ENCODE measurements around the gene FGD6. TPM values are rescaled to one million over a fixed set of nuclear protein-coding genes. Genes with fewer than 3 reads are reported as not detected.

Gene FGD6
- total RNA-seq, 2 donors from 2014 or later = 9.9 to 13.9 TPM

DNA sequence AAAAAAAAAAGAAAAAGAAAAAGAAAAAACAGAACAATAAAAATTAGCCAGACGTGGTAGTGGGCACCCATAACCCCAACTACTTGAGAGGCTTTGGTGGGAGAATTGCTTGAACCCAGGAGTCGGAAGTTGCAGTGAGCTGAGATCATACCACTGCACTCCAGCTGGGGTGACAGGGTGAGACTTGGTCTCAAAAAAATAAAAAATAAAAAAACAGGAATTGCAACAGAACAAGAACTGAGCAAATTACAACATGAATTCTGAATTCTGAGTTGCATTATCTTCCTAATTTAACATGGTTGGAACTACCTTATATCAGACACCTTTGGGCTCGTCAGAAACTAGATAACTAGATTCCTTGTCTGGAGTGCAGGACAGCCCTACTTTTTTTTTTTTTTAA lies 90.5 kb downstream of the FGD6 start:
- DNase-seq (ENCODE audit: low spot score) = no peak
- TF ChIP-seq POLR2A (IDR thresholded peaks at IDR 0.05) = no peak
- TF ChIP-seq, protein P1, sequence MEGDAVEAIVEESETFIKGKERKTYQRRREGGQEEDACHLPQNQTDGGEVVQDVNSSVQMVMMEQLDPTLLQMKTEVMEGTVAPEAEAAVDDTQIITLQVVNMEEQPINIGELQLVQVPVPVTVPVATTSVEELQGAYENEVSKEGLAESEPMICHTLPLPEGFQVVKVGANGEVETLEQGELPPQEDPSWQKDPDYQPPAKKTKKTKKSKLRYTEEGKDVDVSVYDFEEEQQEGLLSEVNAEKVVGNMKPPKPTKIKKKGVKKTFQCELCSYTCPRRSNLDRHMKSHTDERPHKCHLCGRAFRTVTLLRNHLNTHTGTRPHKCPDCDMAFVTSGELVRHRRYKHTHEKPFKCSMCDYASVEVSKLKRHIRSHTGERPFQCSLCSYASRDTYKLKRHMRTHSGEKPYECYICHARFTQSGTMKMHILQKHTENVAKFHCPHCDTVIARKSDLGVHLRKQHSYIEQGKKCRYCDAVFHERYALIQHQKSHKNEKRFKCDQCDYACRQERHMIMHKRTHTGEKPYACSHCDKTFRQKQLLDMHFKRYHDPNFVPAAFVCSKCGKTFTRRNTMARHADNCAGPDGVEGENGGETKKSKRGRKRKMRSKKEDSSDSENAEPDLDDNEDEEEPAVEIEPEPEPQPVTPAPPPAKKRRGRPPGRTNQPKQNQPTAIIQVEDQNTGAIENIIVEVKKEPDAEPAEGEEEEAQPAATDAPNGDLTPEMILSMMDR (IDR thresholded peaks at IDR 0.05) = no peak
- TF ChIP-seq POLR2AphosphoS5 (IDR thresholded peaks at IDR 0.05) = no peak
- WGBS = 93% methylated on average over 3 of the region's 3 CpGs
- Histone ChIP-seq H3K27me3 (replicated peaks; ENCODE audit: insufficient read depth) (no peaks in the 10 kb centered on the region), H3K27ac (no peak overlapping the region), H3K4me3 (no peak overlapping the region), H3K4me1 (replicated peaks) (no peaks in the 10 kb centered on the region), H3K9me3 (no peaks in the 10 kb centered on the region), H3K36me3 (no peaks in the 10 kb centered on the region)
- intact Hi-C loops (cut with DNase I) = no loop called here

DNA sequence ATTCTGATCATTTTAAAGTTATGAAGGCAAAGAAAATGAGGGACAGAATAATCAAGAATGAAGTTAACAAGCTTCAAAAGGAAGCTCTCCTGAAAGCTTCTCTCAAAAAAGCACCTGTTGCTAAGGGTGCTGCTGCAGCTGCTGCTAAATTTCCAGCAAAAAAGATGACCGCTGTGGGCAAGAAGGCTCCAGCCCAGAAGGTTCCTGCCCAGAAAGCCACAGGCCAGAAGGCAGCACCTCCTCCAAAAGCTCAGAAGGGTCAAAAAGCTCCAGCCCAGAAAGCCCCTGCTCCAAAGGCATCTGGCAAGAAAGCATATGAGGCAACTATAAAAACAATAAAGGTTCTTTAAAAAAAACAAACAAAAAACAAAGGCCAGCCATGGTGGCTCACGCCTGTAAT lies 91.2 kb downstream of the FGD6 start:
- intact Hi-C loops (cut with DNase I) = no loop called here
- 100% methylated on average over 2 of the region's 2 CpGs for WGBS
- Histone ChIP-seq H3K9me3 (no peaks in the 10 kb centered on the region), H3K27ac (no peak overlapping the region), H3K4me1 (replicated peaks) (no peaks in the 10 kb centered on the region), H3K4me3 (no peak overlapping the region), H3K36me3 (no peaks in the 10 kb centered on the region), H3K27me3 (replicated peaks; ENCODE audit: insufficient read depth) (no peaks in the 10 kb centered on the region)
- TF ChIP-seq POLR2A (IDR thresholded peaks at IDR 0.05) (no peak), POLR2AphosphoS5 (IDR thresholded peaks at IDR 0.05) (no peak)
- TF ChIP-seq, protein P1 (IDR thresholded peaks at IDR 0.05) = no peak
- no peak for DNase-seq (ENCODE audit: low spot score)

DNA sequence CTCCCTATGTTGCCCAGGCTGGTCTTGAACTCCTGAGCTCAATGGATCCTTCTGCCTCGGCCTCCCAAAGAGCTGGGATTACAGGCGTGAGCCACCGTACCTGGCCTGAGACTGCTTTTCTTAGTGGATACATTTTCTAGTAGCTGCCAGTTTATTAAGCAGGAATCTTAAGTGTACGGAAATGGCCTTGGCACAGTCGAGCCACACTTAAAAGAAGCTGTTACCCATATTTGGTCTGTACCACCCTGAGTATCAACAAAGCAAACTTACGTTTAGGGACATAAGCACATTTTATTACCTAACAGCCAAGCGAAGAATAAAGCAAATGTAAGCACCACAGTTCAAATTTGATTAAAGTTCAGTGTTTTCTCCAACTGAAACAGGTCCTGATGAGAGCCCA lies 93.2 kb downstream of the FGD6 start:
- intact Hi-C loops (cut with DNase I) = no loop called here
- no peak for DNase-seq (ENCODE audit: low spot score)
- Histone ChIP-seq H3K27me3 (replicated peaks; ENCODE audit: insufficient read depth) (no peaks in the 10 kb centered on the region), H3K36me3 (no peaks in the 10 kb centered on the region), H3K9me3 (no peaks in the 10 kb centered on the region), H3K4me1 (replicated peaks) (no peaks in the 10 kb centered on the region), H3K27ac (peak overlapping the region in 1 of 2 donors; percentile 33), H3K4me3 (no peak overlapping the region)
- TF ChIP-seq, protein P1 (IDR thresholded peaks at IDR 0.05) = no peak
- no peak for TF ChIP-seq POLR2A (IDR thresholded peaks at IDR 0.05)
- no peak for TF ChIP-seq POLR2AphosphoS5 (IDR thresholded peaks at IDR 0.05)
- WGBS = 51% methylated on average over 7 of the region's 7 CpGs

DNA sequence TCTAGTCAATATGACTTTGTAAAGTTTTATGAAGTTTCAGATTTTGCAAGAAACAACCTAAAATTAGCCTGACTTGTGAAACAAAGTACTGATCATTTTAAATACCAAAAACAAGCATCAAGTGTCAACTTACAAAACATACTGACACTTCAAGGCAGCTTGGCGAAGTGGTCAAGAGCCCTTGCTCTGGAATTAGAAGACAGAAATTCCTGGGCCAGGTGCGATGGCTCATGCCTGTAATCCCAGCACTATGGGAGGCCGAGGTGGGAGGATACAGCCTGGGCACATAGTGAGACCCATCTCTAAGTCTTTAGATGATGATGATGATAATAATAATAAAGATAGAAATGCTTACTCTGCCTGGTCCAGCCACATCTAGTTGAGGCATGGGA lies 98.5 kb downstream of the FGD6 start:
- no peak for DNase-seq (ENCODE audit: low spot score)
- Histone ChIP-seq H3K4me1 (replicated peaks) (peaks cover 3% of the 10 kb centered on the region), H3K36me3 (no peaks in the 10 kb centered on the region), H3K27me3 (replicated peaks; ENCODE audit: insufficient read depth) (no peaks in the 10 kb centered on the region), H3K4me3 (no peak overlapping the region), H3K27ac (no peak overlapping the region), H3K9me3 (no peaks in the 10 kb centered on the region)
- no peak for TF ChIP-seq POLR2A (IDR thresholded peaks at IDR 0.05)
- TF ChIP-seq, protein P1 (IDR thresholded peaks at IDR 0.05) = no peak
- no peak for TF ChIP-seq POLR2AphosphoS5 (IDR thresholded peaks at IDR 0.05)
- intact Hi-C loops (cut with DNase I) = loop anchor here (5.0 to 10.0 kb wide), 2 partner anchors 354 to 416 kb away; partner anchors contain the start of gene METAP2
- WGBS = 75% methylated on average over 3 of the region's 3 CpGs

DNA sequence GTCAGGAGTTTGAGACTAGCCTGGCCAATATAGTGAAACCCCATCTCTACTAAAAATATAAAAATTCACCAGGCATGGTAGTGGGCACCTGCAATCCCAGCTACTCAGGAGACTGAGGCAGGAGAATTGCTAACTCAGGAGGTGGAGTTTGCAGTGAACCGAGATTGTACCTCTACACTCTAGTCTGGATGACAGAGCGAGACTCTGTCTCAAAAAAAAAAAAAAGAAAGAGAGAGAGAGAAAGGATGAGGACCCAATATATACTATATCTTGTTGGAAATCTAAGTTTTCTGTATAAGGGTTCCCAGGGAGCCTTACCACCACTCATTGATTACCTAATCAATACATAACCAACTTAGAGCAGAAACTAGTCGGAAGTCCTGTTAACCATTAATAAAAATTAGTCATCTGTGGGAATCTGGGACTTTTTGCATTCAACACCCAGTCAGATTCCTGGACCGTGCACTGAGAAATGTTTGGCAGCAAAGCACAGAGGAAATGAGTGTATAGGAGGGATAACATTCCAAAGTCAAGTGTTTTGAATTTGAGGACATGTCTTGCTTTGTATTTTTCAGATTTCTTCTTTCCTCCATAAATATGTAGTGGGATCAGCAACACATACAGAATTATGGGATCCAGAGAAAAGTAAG lies 99.0 kb downstream of the FGD6 start:
- DNase-seq (ENCODE audit: low spot score) = no peak
- Histone ChIP-seq H3K27me3 (replicated peaks; ENCODE audit: insufficient read depth) (no peaks in the 10 kb centered on the region), H3K36me3 (no peaks in the 10 kb centered on the region), H3K4me3 (no peak overlapping the region), H3K9me3 (no peaks in the 10 kb centered on the region), H3K4me1 (replicated peaks) (peaks cover 3% of the 10 kb centered on the region), H3K27ac (no peak overlapping the region)
- WGBS = 53% methylated on average over 4 of the region's 4 CpGs
- TF ChIP-seq POLR2A (IDR thresholded peaks at IDR 0.05) (no peak), POLR2AphosphoS5 (IDR thresholded peaks at IDR 0.05) (no peak)
- TF ChIP-seq, protein P1 (IDR thresholded peaks at IDR 0.05) = no peak
- intact Hi-C loops (cut with DNase I) = loop anchor here (5.0 to 10.0 kb wide), 2 partner anchors 354 to 417 kb away; partner anchors contain the start of gene METAP2
